Activated B cell treated with CpG ODN at 0.5 μM for 24 hours (primary cell): ENCODE results near the gene BCL2L14. TPM values are rescaled to one million over a fixed set of nuclear protein-coding genes. Genes with fewer than 3 reads are reported as not detected.
A peak's percentile ranks its signal among the peaks of the same experiment; 100 is the strongest.

Experiments
- ATAC-seq: fragments of 200-7000 bp; cut with Tn5 transposase; one replicate; pipeline ENCODE4 v1.10.0; 2021; ENCODE audit warnings: low read depth, mild to moderate bottlenecking, moderate library complexity
- CTCF ChIA-PET: fragments of 350-600 bp; sonication (Branson Sonifier 250); formaldehyde crosslinking; loops from one replicate; lab custom pipeline; 2021; ENCODE audit warnings: antibody characterized with exemption; lab: Charles Lee
- POLR2A ChIA-PET: fragments of 350-600 bp; sonication (Branson Sonifier 250); formaldehyde crosslinking; loops from one replicate; lab custom pipeline; 2021; ENCODE audit warnings: antibody characterized with exemption; lab: Charles Lee
- DNase-seq: peaks from one replicate; pipeline ENCODE4 v3.0.0; 2022
- H3K27ac Mint-ChIP-seq: one replicate; pipeline ENCODE4 v1.8.0; 2020; ENCODE audit warnings: mixed read lengths
- H3K27me3 Mint-ChIP-seq: one replicate; pipeline ENCODE4 v1.8.0; 2021; ENCODE audit warnings: mixed read lengths
- H3K36me3 Mint-ChIP-seq: one replicate; pipeline ENCODE4 v1.8.0; 2021; ENCODE audit warnings: low read depth, mixed read lengths
- H3K4me1 Mint-ChIP-seq: one replicate; pipeline ENCODE4 v1.8.0; 2021; ENCODE audit warnings: mixed read lengths
- H3K4me3 Mint-ChIP-seq: one replicate; pipeline ENCODE4 v1.8.0; 2020; ENCODE audit warnings: mild to moderate bottlenecking, mixed read lengths
- H3K9me3 Mint-ChIP-seq: one replicate; pipeline ENCODE4 v1.8.0; 2020; ENCODE audit warnings: mixed read lengths
- CTCF ChIP-seq: fragments of 200-600 bp; IDR thresholded peaks from one replicate; pipeline ENCODE4 v1.8.0; 2022; ENCODE audit warnings: antibody characterized with exemption, mild to moderate bottlenecking
- intact Hi-C: fragments of 100-400 bp; cut with micrococcal nuclease; formaldehyde crosslinking; loops from one replicate; pipeline ENCODE4 v1.15.1; 2024
- total RNA-seq: library from RNA; stranded (reverse); gene quantifications from 2 replicates; pipeline ENCODE4 v1.2.3, GENCODE V29; 2022

Gene BCL2L14
- total RNA-seq, 1 donor from 2014 or later, result not detected

- no peaks in the 10 kb centered on the region for H3K27me3 Mint-ChIP-seq
- peaks cover 4% of the 10 kb centered on the region for H3K9me3 Mint-ChIP-seq
- no peak overlapping the region for H3K4me3 Mint-ChIP-seq
- H3K4me1 Mint-ChIP-seq, result peaks cover 40% of the 10 kb centered on the region
- POLR2A ChIA-PET, result interaction anchor here (0.6 to 1.8 kb wide), 3 partner anchors 15 to 376 kb away, joined by 3 to 6 read pairs (median 4); partner anchors contain the start of gene ETV6
- H3K27ac Mint-ChIP-seq, result peak overlapping the region; percentile 57
- CTCF ChIA-PET, result interaction anchor here (1.8 kb wide), 1 partner anchor 444 kb away, joined by 5 read pairs; no protein-coding TSS in a partner anchor
- DNase-seq, result no peak
- no peak for ATAC-seq
- TF ChIP-seq CTCF, result no peak
- H3K36me3 Mint-ChIP-seq, result no peaks in the 10 kb centered on the region
- intact Hi-C loops, result no loop called here
These were observed 44.8 kb upstream of the BCL2L14 start for GRCh38 chr12:12025799-12026386.

GRCh38 chr12:12028668-12029402 is 41.9 kb upstream of the BCL2L14 start:
- no peak overlapping the region for H3K27ac Mint-ChIP-seq
- H3K4me3 Mint-ChIP-seq, result no peak overlapping the region
- ATAC-seq, result no peak
- H3K9me3 Mint-ChIP-seq, result peaks cover 4% of the 10 kb centered on the region
- H3K36me3 Mint-ChIP-seq, result no peaks in the 10 kb centered on the region
- no peaks in the 10 kb centered on the region for H3K27me3 Mint-ChIP-seq
- DNase-seq, result no peak
- intact Hi-C loops, result no loop called here
- H3K4me1 Mint-ChIP-seq, result peaks cover 33% of the 10 kb centered on the region
- POLR2A ChIA-PET, result no interaction called here
- no peak for TF ChIP-seq CTCF
- CTCF ChIA-PET, result interaction anchor here (0.6 kb wide), 1 partner anchor 10 kb away, joined by 4 read pairs; no protein-coding TSS in a partner anchor

- DNase-seq, result no peak
- no peak overlapping the region for H3K27ac Mint-ChIP-seq
- H3K4me1 Mint-ChIP-seq, result peaks cover 24% of the 10 kb centered on the region
- H3K9me3 Mint-ChIP-seq, result peaks cover 4% of the 10 kb centered on the region
- no peaks in the 10 kb centered on the region for H3K27me3 Mint-ChIP-seq
- TF ChIP-seq CTCF, result no peak
- intact Hi-C loops, result loop anchor here (5.0 to 10.0 kb wide), 5 partner anchors 137 to 1255 kb away; no protein-coding TSS in a partner anchor
- H3K4me3 Mint-ChIP-seq, result no peak overlapping the region
- POLR2A ChIA-PET, result no interaction called here
- no peaks in the 10 kb centered on the region for H3K36me3 Mint-ChIP-seq
- ATAC-seq, result no peak
- CTCF ChIA-PET, result no interaction called here
These were observed 41.1 kb upstream of the BCL2L14 start for GRCh38 chr12:12029653-12030052.

GRCh38 chr12:12032260-12032791 is 38.4 kb upstream of the BCL2L14 start:
- DNase-seq (no peak), ATAC-seq (peak; percentile 29)
- Mint-ChIP-seq H3K9me3 (no peaks in the 10 kb centered on the region), H3K27ac (peak overlapping the region; percentile 41), H3K4me1 (peaks cover 16% of the 10 kb centered on the region), H3K36me3 (no peaks in the 10 kb centered on the region), H3K27me3 (no peaks in the 10 kb centered on the region), H3K4me3 (peak overlapping the region; percentile 78)
- intact Hi-C loops, result loop anchor here (2.0 to 10.0 kb wide), 8 partner anchors 140 to 1258 kb away; no protein-coding TSS in a partner anchor
- TF ChIP-seq CTCF, result no peak
- ChIA-PET POLR2A (interaction anchor here (0.6 to 2.8 kb wide), 15 partner anchors 23 to 409 kb away, joined by 3 to 27 read pairs (median 5); partner anchors contain the start of gene ETV6), CTCF (interaction anchor here (0.8 to 8.9 kb wide), 22 partner anchors 11 to 1261 kb away, joined by 3 to 290 read pairs (median 12); partner anchors contain the start of gene ETV6)
